Psoas muscle (tissue), 8 donors: ENCODE measurements around the gene GPX5. TPM values are rescaled to one million over a fixed set of nuclear protein-coding genes. Genes with fewer than 3 reads are reported as not detected.

Experiments used
- ATAC-seq, 4 donors: fragments of 200-7000 bp; cut with Tn5 transposase; one replicate each; pipeline ENCODE4 v1.9.1; 2020; ENCODE audit warnings: moderate library complexity in 3 of 4, mild to moderate bottlenecking in 2 of 4
- DNase-seq, 2 donors: peaks; one replicate each; pipeline ENCODE4 v3.0.0-alpha.2; 2020
- H3K27ac ChIP-seq: fragments of 200-600 bp; one replicate; pipeline ENCODE4 v1.8.0; 2022
- H3K27me3 ChIP-seq, 3 donors: fragments of 200-600 bp in 1 of 3; one replicate each; pipeline versions ENCODE4 v1.6.1 to v1.8.0; 2013 to 2022; ENCODE audit warnings: low read length in 2 of 3, mild to moderate bottlenecking in 2 of 3, moderate library complexity in 1 of 3; ENCODE audit not compliant: insufficient read depth in 3 of 3
- H3K36me3 ChIP-seq, 2 donors: fragments of 200-600 bp in 1 of 2; one replicate each; pipeline versions ENCODE4 v1.6.1 to v1.8.0; 2013 to 2022; ENCODE audit warnings: low read depth in 1 of 2, mild to moderate bottlenecking in 1 of 2, moderate library complexity in 1 of 2; ENCODE audit not compliant: insufficient read depth in 1 of 2
- H3K4me1 ChIP-seq: fragments of 200-600 bp; one replicate; pipeline ENCODE4 v1.8.0; 2022
- H3K4me3 ChIP-seq: fragments of 200-600 bp; one replicate; pipeline ENCODE4 v1.8.0; 2022; ENCODE audit warnings: mild to moderate bottlenecking
- H3K9me3 ChIP-seq: fragments of 200-600 bp; one replicate; pipeline ENCODE4 v1.8.0; 2022
- WGBS, 3 donors: extraction: QIAGEN DNeasy Blood & Tissue Kit; methylation state at CpG; one replicate each; pipeline versions ENCODE4 v1.1.6 to v1.1.7; 2013; 5-methylcytosine and 5-hydroxymethylcytosine counted together
- intact Hi-C, 2 donors: fragments of 100-400 bp; cut with DNase I; formaldehyde crosslinking; loops; one replicate each; pipeline versions ENCODE4 v1.11.0 to v1.14.2; 2022
- polyA plus RNA-seq, 3 donors: library from polyadenylated mRNA; stranded (reverse); fragments of 200-250 nt; gene quantifications; one replicate each; pipeline ENCODE4 v1.2.3, GENCODE V29; 2013
- total RNA-seq, 4 donors: library from RNA; stranded (reverse); fragmentation: NEBNext Ultra II Directional in 2 of 4; extraction: Animal tissue kit (Norgen Biotek cat#: 25700) in 2 of 4; gene quantifications; one replicate each; pipeline versions ENCODE4 v1.2.1 to v1.2.4, GENCODE V29; 2021 to 2023
- TF ChIP-seq, protein P1 (sequence below): fragments of 200-600 bp; IDR thresholded peaks from one replicate; pipeline ENCODE4 v1.8.0; 2022; ENCODE audit warnings: antibody characterized with exemption
- donor health status: healthy with polysubstance abuse.
- donor health status: DM: no; HTN: no; CAD: no; lungs with moderate emphysema.
- donor health status: Bipolar disorder and iron deficiency.
- donor health status: healthy.
- donor health status: DM: yes; HTN: yes; CAD: no.
- donor health status: DM: no; HTN: no; CAD: no.
- donor health status: DM: no; HTN: no; CAD: no.
- donor health status: DM: yes; HTN: yes; CAD: no.

GPX5 gene
- total and polyA plus RNA-seq, 7 donors = not detected

DNA sequence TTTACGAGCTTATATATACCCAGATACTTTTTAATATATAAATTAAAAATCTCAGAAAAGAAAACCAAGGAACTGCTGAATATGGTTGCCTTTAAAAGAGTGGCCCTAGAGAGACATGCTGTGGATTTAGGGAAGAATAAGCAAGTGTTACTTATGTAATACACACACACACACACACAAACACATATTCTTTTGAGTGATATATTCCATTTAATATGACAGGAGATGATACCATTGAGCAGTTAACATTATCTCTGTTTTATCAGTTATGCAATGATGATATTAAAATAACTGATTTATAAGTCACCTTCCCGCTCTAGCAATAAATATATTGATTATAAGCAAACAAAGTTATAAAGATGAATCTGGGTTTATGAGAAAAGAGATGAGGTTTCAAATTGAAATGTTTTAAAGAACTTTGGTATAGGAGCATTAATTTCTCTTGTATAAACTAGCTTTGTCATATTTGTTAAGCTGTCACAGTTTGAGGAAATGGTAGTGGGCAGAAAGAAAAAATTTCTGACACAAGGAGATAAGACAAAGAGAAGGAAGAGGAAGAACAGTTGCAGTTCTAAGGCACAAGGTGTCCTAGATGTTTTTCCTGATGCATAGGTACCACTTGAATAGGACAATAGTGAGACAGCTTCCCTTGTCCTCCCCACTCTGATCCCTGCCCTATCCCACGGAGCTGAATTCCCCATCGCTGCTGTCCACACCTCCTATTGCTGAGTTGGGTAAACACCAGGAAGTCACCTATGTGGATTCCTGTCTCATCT lies 26.4 kb downstream of the GPX5 start:
- Histone ChIP-seq H3K27me3 (peaks cover 0 to 5% (median 5%) of the 10 kb centered on the region in 3 donors), H3K36me3 (no peaks in the 10 kb centered on the region), H3K27ac (no peak overlapping the region), H3K9me3 (no peaks in the 10 kb centered on the region), H3K4me1 (no peaks in the 10 kb centered on the region), H3K4me3 (no peak overlapping the region)
- no peak for DNase-seq
- intact Hi-C loops = no loop called here
- WGBS, 3 donors = 61 to 68% (median 61%) methylated on average over 4 of the region's 4 CpGs
- TF ChIP-seq, protein P1, sequence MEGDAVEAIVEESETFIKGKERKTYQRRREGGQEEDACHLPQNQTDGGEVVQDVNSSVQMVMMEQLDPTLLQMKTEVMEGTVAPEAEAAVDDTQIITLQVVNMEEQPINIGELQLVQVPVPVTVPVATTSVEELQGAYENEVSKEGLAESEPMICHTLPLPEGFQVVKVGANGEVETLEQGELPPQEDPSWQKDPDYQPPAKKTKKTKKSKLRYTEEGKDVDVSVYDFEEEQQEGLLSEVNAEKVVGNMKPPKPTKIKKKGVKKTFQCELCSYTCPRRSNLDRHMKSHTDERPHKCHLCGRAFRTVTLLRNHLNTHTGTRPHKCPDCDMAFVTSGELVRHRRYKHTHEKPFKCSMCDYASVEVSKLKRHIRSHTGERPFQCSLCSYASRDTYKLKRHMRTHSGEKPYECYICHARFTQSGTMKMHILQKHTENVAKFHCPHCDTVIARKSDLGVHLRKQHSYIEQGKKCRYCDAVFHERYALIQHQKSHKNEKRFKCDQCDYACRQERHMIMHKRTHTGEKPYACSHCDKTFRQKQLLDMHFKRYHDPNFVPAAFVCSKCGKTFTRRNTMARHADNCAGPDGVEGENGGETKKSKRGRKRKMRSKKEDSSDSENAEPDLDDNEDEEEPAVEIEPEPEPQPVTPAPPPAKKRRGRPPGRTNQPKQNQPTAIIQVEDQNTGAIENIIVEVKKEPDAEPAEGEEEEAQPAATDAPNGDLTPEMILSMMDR = no peak
- no peak for ATAC-seq

GRCh38 chr6:28553384-28553985 lies 27.8 kb downstream of the GPX5 start:
- intact Hi-C loops = no loop called here
- TF ChIP-seq, protein P1 = no peak
- peaks cover 0 to 5% (median 5%) of the 10 kb centered on the region in 3 donors for H3K27me3 ChIP-seq
- no peaks in the 10 kb centered on the region for H3K4me1 ChIP-seq
- no peak overlapping the region for H3K4me3 ChIP-seq
- WGBS, 3 donors = 39 to 43% (median 42%) methylated on average over 8 of the region's 8 CpGs
- H3K9me3 ChIP-seq = no peaks in the 10 kb centered on the region
- ATAC-seq (no peak), DNase-seq (no peak)
- H3K27ac ChIP-seq = no peak overlapping the region
- no peaks in the 10 kb centered on the region for H3K36me3 ChIP-seq

DNA sequence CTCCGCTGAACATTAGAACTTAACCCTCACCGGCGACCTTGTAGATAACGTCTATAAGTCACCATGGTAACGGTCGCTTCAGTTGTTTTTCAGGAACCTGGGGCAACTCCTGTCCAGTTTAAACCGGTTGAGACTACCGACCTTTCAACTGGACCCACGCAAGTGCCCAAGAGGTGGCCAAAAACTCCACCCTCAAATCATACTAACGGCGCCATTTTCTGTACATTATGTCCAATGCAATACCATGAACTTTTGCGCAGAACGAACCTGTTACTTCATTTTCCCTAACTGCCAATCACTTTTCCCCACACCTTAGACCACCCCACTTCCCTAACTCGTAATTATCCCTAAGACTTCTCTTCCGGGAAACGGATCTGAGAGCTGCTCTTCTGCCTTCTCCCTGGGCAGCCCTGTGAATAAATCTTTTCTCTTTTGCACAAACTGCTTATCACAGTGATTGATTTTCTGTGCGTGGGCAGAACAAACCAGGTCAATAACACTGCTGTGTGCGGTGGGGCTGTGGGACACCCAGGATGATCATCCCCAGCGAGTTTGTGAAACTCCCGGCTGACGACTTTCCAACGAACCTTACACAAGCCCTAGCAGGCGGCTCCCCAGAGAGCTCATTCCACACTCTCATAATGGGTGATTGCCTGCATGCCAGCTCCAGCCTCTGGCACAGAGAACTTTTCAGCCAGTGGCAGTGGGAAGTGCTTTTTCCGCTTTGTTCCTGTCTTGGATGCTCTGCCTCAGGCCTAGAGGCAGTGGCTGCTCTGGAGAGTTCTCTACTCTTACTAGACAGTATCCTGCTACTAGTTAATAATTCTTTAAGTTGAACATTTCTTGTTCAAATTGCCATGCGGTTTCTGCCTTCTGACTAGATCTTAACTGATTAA lies 28.6 kb downstream of the GPX5 start:
- 22 to 26% (median 25%) methylated on average over 25 of the region's 25 CpGs for WGBS, 3 donors
- H3K27me3 ChIP-seq = peaks cover 0 to 5% (median 5%) of the 10 kb centered on the region in 3 donors

GRCh38 chr6:28555136-28555535 lies 29.5 kb downstream of the GPX5 start:
- no peaks in the 10 kb centered on the region for H3K9me3 ChIP-seq
- no peaks in the 10 kb centered on the region for H3K36me3 ChIP-seq
- TF ChIP-seq, protein P1 = no peak
- peaks cover 0 to 5% (median 5%) of the 10 kb centered on the region in 3 donors for H3K27me3 ChIP-seq
- intact Hi-C loops = no loop called here
- H3K4me3 ChIP-seq = no peak overlapping the region
- DNase-seq (no peak), ATAC-seq (no peak)
- no peaks in the 10 kb centered on the region for H3K4me1 ChIP-seq
- H3K27ac ChIP-seq = no peak overlapping the region
- WGBS, 3 donors = 45 to 50% (median 45%) methylated on average over 2 of the region's 2 CpGs

More for the DNA sequence above, 28.6 kb downstream of the GPX5 start:
- Histone ChIP-seq H3K36me3 (no peaks in the 10 kb centered on the region), H3K4me3 (no peak overlapping the region), H3K27ac (no peak overlapping the region), H3K9me3 (no peaks in the 10 kb centered on the region), H3K4me1 (no peaks in the 10 kb centered on the region)
- DNase-seq (no peak), ATAC-seq (no peak)
- TF ChIP-seq, protein P1 = no peak
- intact Hi-C loops = no loop called here
